Transverse colon (tissue), 4 donors: ENCODE results near the gene INTS15.

Source experiments
- CTCF ChIP-seq, 5 experiments: fragments of 200-600 bp in 3 of 5; fragments of 450-650 bp in 2 of 5; sonication (generic) in 3 of 5; IDR thresholded peaks; 1 replicate in 2 of 5; 2 replicates in 3 of 5; pipeline ENCODE4 v1.5.1; 2016 to 2017; ENCODE audit warnings: antibody characterized with exemption in 5 of 5, inconsistent platforms in 3 of 5, mild to moderate bottlenecking in 2 of 5, moderate library complexity in 1 of 5
- POLR2AphosphoS5 ChIP-seq, 3 donors: sonication (generic); formaldehyde crosslinking; IDR thresholded peaks; one replicate each; pipeline ENCODE4 v1.6.1; 2016; ENCODE audit warnings: antibody characterized with exemption in 3 of 3

GRCh38 chr7:6624246-6624611 is 34.4 kb downstream of the INTS15 start:
- no peak for TF ChIP-seq CTCF (IDR thresholded peaks at IDR 0.05)
- no peak for TF ChIP-seq POLR2AphosphoS5 (IDR thresholded peaks at IDR 0.05)
